ENCODE results near the gene SLC6A17. TPM values are rescaled to one million over a fixed set of nuclear protein-coding genes. Genes with fewer than 3 reads are reported as not detected.
A peak's percentile ranks its signal among the peaks of the same experiment; 100 is the strongest.

The SLC6A17 gene
- total RNA-seq, 1 donor from 2014 or later = 1.6 TPM

- Mint-ChIP-seq H3K4me1 (ENCODE audit: low read depth) (peaks cover 36% of the 10 kb centered on the region), H3K4me3 (ENCODE audit: unreplicated experiment) (no peak overlapping the region), H3K27ac (ENCODE audit: unreplicated experiment) (no peak overlapping the region), H3K36me3 (ENCODE audit: low read depth) (no peaks in the 10 kb centered on the region), H3K9me3 (ENCODE audit: low read depth) (no peaks in the 10 kb centered on the region), H3K27me3 (ENCODE audit: low read depth) (no peaks in the 10 kb centered on the region)
- DNase-seq (ENCODE audit: low spot score) = no peak
- no peak for TF ChIP-seq CTCF (IDR thresholded peaks at IDR 0.05)
Observed at GRCh38 chr1:110192541-110192940, 42.2 kb downstream of the SLC6A17 start.

GRCh38 chr1:110195196-110195595 lies 44.9 kb downstream of the SLC6A17 start:
- H3K4me1 Mint-ChIP-seq (ENCODE audit: low read depth) = peaks cover 10% of the 10 kb centered on the region
- TF ChIP-seq CTCF (IDR thresholded peaks at IDR 0.05) = no peak

GRCh38 chr1:110196917-110197765 lies 46.8 kb downstream of the SLC6A17 start:
- Mint-ChIP-seq H3K36me3 (ENCODE audit: low read depth) (no peaks in the 10 kb centered on the region), H3K27ac (ENCODE audit: unreplicated experiment) (no peak overlapping the region), H3K4me3 (ENCODE audit: unreplicated experiment) (no peak overlapping the region), H3K9me3 (ENCODE audit: low read depth) (no peaks in the 10 kb centered on the region), H3K27me3 (ENCODE audit: low read depth) (no peaks in the 10 kb centered on the region), H3K4me1 (ENCODE audit: low read depth) (peaks cover 11% of the 10 kb centered on the region)
- peak; percentile 95 for TF ChIP-seq CTCF (IDR thresholded peaks at IDR 0.05)
- no peak for DNase-seq (ENCODE audit: low spot score)

More at GRCh38 chr1:110195196-110195595, 44.9 kb downstream of the SLC6A17 start:
- no peaks in the 10 kb centered on the region for H3K9me3 Mint-ChIP-seq (ENCODE audit: low read depth)
- H3K36me3 Mint-ChIP-seq (ENCODE audit: low read depth) = no peaks in the 10 kb centered on the region
- no peak overlapping the region for H3K27ac Mint-ChIP-seq (ENCODE audit: unreplicated experiment)
- no peak overlapping the region for H3K4me3 Mint-ChIP-seq (ENCODE audit: unreplicated experiment)
- no peak for DNase-seq (ENCODE audit: low spot score)
- no peaks in the 10 kb centered on the region for H3K27me3 Mint-ChIP-seq (ENCODE audit: low read depth)

- H3K27ac Mint-ChIP-seq (ENCODE audit: unreplicated experiment) = no peak overlapping the region
- no peak overlapping the region for H3K4me3 Mint-ChIP-seq (ENCODE audit: unreplicated experiment)
- peaks cover 15% of the 10 kb centered on the region for H3K4me1 Mint-ChIP-seq (ENCODE audit: low read depth)
- DNase-seq (ENCODE audit: low spot score) = no peak
- no peaks in the 10 kb centered on the region for H3K36me3 Mint-ChIP-seq (ENCODE audit: low read depth)
- TF ChIP-seq CTCF (IDR thresholded peaks at IDR 0.05) = no peak
- H3K27me3 Mint-ChIP-seq (ENCODE audit: low read depth) = no peaks in the 10 kb centered on the region
- H3K9me3 Mint-ChIP-seq (ENCODE audit: low read depth) = no peaks in the 10 kb centered on the region
Observed at GRCh38 chr1:110197905-110198629, 47.8 kb downstream of the SLC6A17 start.

- Mint-ChIP-seq H3K36me3 (ENCODE audit: low read depth) (no peaks in the 10 kb centered on the region), H3K27me3 (ENCODE audit: low read depth) (no peaks in the 10 kb centered on the region), H3K4me3 (ENCODE audit: unreplicated experiment) (no peak overlapping the region), H3K27ac (ENCODE audit: unreplicated experiment) (no peak overlapping the region), H3K9me3 (ENCODE audit: low read depth) (no peaks in the 10 kb centered on the region), H3K4me1 (ENCODE audit: low read depth) (peaks cover 22% of the 10 kb centered on the region)
- DNase-seq (ENCODE audit: low spot score) = no peak
- no peak for TF ChIP-seq CTCF (IDR thresholded peaks at IDR 0.05)
Observed at GRCh38 chr1:110198746-110199145, 48.5 kb downstream of the SLC6A17 start.

Measured in chondrocyte (in vitro differentiated cells).